Measurements from ENCODE around the gene ADH1B. TPM values are rescaled to one million over a fixed set of nuclear protein-coding genes. Genes with fewer than 3 reads are reported as not detected.

ADH1B gene
- polyA plus RNA-seq, 3 donors: not detected

- no peaks in the 10 kb centered on the region for H3K36me3 Mint-ChIP-seq
- H3K27me3 ChIP-seq (ENCODE audit: control insufficient read depth in 2 of 2, insufficient read depth in 2 of 2, low read length in 2 of 2): no peaks in the 10 kb centered on the region
- H3K4me3 ChIP-seq (replicated peaks in 1 of 3; ENCODE audit: low read depth in 2 of 3, low read length in 3 of 3): no peak overlapping the region
- intact Hi-C loops (cut with micrococcal nuclease): no loop called here
- no peaks in the 10 kb centered on the region for H3K4me1 ChIP-seq (ENCODE audit: control insufficient read depth in 1 of 2, insufficient read depth in 2 of 2, low read length in 2 of 2)
- H3K4me3 Mint-ChIP-seq: no peak overlapping the region
- DNase-seq: no peak
- no peaks in the 10 kb centered on the region for H3K4me1 Mint-ChIP-seq
- no peak overlapping the region for H3K4me2 ChIP-seq (replicated peaks; ENCODE audit: extremely low read depth, low read length, poor library complexity, severe bottlenecking)
- no peaks in the 10 kb centered on the region for H3K79me2 ChIP-seq (ENCODE audit: insufficient read depth, low read length)
- H3K9ac ChIP-seq (ENCODE audit: insufficient read depth, low read length, poor library complexity, severe bottlenecking): no peak overlapping the region
- H3K9me3 ChIP-seq (replicated peaks in 1 of 2; ENCODE audit: control insufficient read depth in 1 of 2, insufficient read depth in 1 of 2, low read length in 2 of 2): peaks cover 0 to 22% of the 10 kb centered on the region in 2 donors
- no peak overlapping the region for H3K27ac ChIP-seq (ENCODE audit: low read depth in 1 of 2, low read length in 2 of 2)
- no peaks in the 10 kb centered on the region for H3K36me3 ChIP-seq (replicated peaks in 1 of 2; ENCODE audit: control insufficient read depth in 1 of 2, insufficient read depth in 2 of 2, low read length in 2 of 2)
- H2AFZ ChIP-seq (ENCODE audit: insufficient read depth, low read depth, low read length, poor library complexity, severe bottlenecking): no peak overlapping the region
- H4K20me1 ChIP-seq (ENCODE audit: insufficient read depth, low read length): no peaks in the 10 kb centered on the region
- H3K27ac Mint-ChIP-seq: no peak overlapping the region
- no CpG with 5 or more reads among the region's 4 CpGs for WGBS (ENCODE audit: insufficient coverage)
- H3K9me3 Mint-ChIP-seq: peaks cover 0 to 20% (median 6%) of the 10 kb centered on the region in 7 donors
- H3K27me3 Mint-ChIP-seq (ENCODE audit: low read depth in 3 of 3): no peaks in the 10 kb centered on the region
- TF ChIP-seq CTCF (IDR thresholded peaks at IDR 0.05): no peak
Observed at GRCh38 chr4:99300934-99301333, 20.3 kb downstream of the ADH1B start.

GRCh38 chr4:99293357-99293756, 27.8 kb downstream of the ADH1B start:
- Mint-ChIP-seq H3K4me1 (no peaks in the 10 kb centered on the region), H3K27me3 (ENCODE audit: low read depth in 3 of 3) (no peaks in the 10 kb centered on the region), H3K9me3 (peaks cover 5 to 23% (median 9%) of the 10 kb centered on the region in 7 donors), H3K27ac (no peak overlapping the region), H3K36me3 (no peaks in the 10 kb centered on the region), H3K4me3 (no peak overlapping the region)
- H3K9ac ChIP-seq (ENCODE audit: insufficient read depth, low read length, poor library complexity, severe bottlenecking): no peak overlapping the region
- H3K4me2 ChIP-seq (replicated peaks; ENCODE audit: extremely low read depth, low read length, poor library complexity, severe bottlenecking): no peak overlapping the region
- peaks cover 12 to 13% of the 10 kb centered on the region in 2 donors for H3K9me3 ChIP-seq (replicated peaks in 1 of 2; ENCODE audit: control insufficient read depth in 1 of 2, insufficient read depth in 1 of 2, low read length in 2 of 2)
- no peaks in the 10 kb centered on the region for H3K4me1 ChIP-seq (ENCODE audit: control insufficient read depth in 1 of 2, insufficient read depth in 2 of 2, low read length in 2 of 2)
- H3K36me3 ChIP-seq (replicated peaks in 1 of 2; ENCODE audit: control insufficient read depth in 1 of 2, insufficient read depth in 2 of 2, low read length in 2 of 2): no peaks in the 10 kb centered on the region
- DNase-seq: no peak
- H3K79me2 ChIP-seq (ENCODE audit: insufficient read depth, low read length): no peaks in the 10 kb centered on the region
- H4K20me1 ChIP-seq (ENCODE audit: insufficient read depth, low read length): no peaks in the 10 kb centered on the region
- H3K27me3 ChIP-seq (ENCODE audit: control insufficient read depth in 2 of 2, insufficient read depth in 2 of 2, low read length in 2 of 2): no peaks in the 10 kb centered on the region
- H2AFZ ChIP-seq (ENCODE audit: insufficient read depth, low read depth, low read length, poor library complexity, severe bottlenecking): no peak overlapping the region
- intact Hi-C loops (cut with micrococcal nuclease): no loop called here
- H3K27ac ChIP-seq (ENCODE audit: low read depth in 1 of 2, low read length in 2 of 2): no peak overlapping the region
- no peak for TF ChIP-seq CTCF (IDR thresholded peaks at IDR 0.05)
- WGBS (ENCODE audit: insufficient coverage): 79% methylated on average over 3 of the region's 5 CpGs
- no peak overlapping the region for H3K4me3 ChIP-seq (replicated peaks in 1 of 3; ENCODE audit: low read depth in 2 of 3, low read length in 3 of 3)

All from CD14-positive monocyte (primary cell).